ENCODE results near the gene MUC6.
"Not testable (repeated sequence)": the region's sequence is repeated elsewhere in the genome, so short reads cannot be mapped to it uniquely, and the experiment has no call there.

Gene MUC6

GRCh38 chr11:987671-988070 lies 48.8 kb downstream of the MUC6 start:
- no peak for DNase-seq (ENCODE audit: low read depth, low spot score)

- no peak for DNase-seq (ENCODE audit: low read depth, low spot score)
These were observed 49.6 kb downstream of the MUC6 start for GRCh38 chr11:986952-987305.

- no peak for DNase-seq (ENCODE audit: low read depth, low spot score)
These were observed 50.1 kb downstream of the MUC6 start for GRCh38 chr11:986270-986951.

GRCh38 chr11:985848-986247 lies 50.7 kb downstream of the MUC6 start:
- DNase-seq (ENCODE audit: low read depth, low spot score), result no peak

GRCh38 chr11:985406-985805 lies 51.1 kb downstream of the MUC6 start:
- DNase-seq (ENCODE audit: low read depth, low spot score), result no peak

GRCh38 chr11:984546-984945 lies 52.0 kb downstream of the MUC6 start:
- DNase-seq (ENCODE audit: low read depth, low spot score), result no peak

- no peak for DNase-seq (ENCODE audit: low read depth, low spot score)
These were observed 54.8 kb downstream of the MUC6 start for GRCh38 chr11:981764-982163.

- DNase-seq (ENCODE audit: low read depth, low spot score), result no peak
These were observed 55.8 kb downstream of the MUC6 start for GRCh38 chr11:980438-981357.

- DNase-seq (ENCODE audit: low read depth, low spot score), result no peak
These were observed 57.7 kb downstream of the MUC6 start for GRCh38 chr11:978781-979180.

GRCh38 chr11:977830-978720 lies 58.4 kb downstream of the MUC6 start:
- no peak for DNase-seq (ENCODE audit: low read depth, low spot score)

- no peak for DNase-seq (ENCODE audit: low read depth, low spot score)
These were observed 59.9 kb downstream of the MUC6 start for GRCh38 chr11:976431-977160.

GRCh38 chr11:975827-976226 lies 60.7 kb downstream of the MUC6 start:
- DNase-seq (ENCODE audit: low read depth, low spot score), result no peak

- DNase-seq (ENCODE audit: low read depth, low spot score), result not testable (repeated sequence)
These were observed 61.1 kb downstream of the MUC6 start for GRCh38 chr11:975376-975775.

GRCh38 chr11:973237-973636 lies 63.3 kb downstream of the MUC6 start:
- no peak for DNase-seq (ENCODE audit: low read depth, low spot score)

- DNase-seq (ENCODE audit: low read depth, low spot score), result no peak
These were observed 63.9 kb downstream of the MUC6 start for GRCh38 chr11:972523-973211.

- DNase-seq (ENCODE audit: low read depth, low spot score), result no peak
These were observed 64.7 kb downstream of the MUC6 start for GRCh38 chr11:971731-972365.

GRCh38 chr11:971092-971690 lies 65.3 kb downstream of the MUC6 start:
- DNase-seq (ENCODE audit: low read depth, low spot score), result no peak

GRCh38 chr11:970319-970871 lies 66.1 kb downstream of the MUC6 start:
- no peak for DNase-seq (ENCODE audit: low read depth, low spot score)

- no peak for DNase-seq (ENCODE audit: low read depth, low spot score)
These were observed 66.8 kb downstream of the MUC6 start for GRCh38 chr11:969651-970205.

Data from brain pericyte (primary cell).